Liver (tissue), 9 donors: ENCODE data around the gene MRPL37. TPM values are rescaled to one million over a fixed set of nuclear protein-coding genes. Genes with fewer than 3 reads are reported as not detected.

Source experiments
- DNase-seq: peaks from one replicate; pipeline ENCODE4 v3.0.0-alpha.2; 2017; ENCODE audit warnings: low spot score
- H3K27ac ChIP-seq, 2 donors: one replicate each; pipeline ENCODE4 v1.7.0; 2013; ENCODE audit warnings: inconsistent platforms in 2 of 2, low read length in 2 of 2, control low read depth in 1 of 2, low read depth in 1 of 2, mild to moderate bottlenecking in 1 of 2
- H3K27me3 ChIP-seq, 4 donors: one replicate each; pipeline versions ENCODE4 v1.6.1 to v1.7.0; 2013; ENCODE audit warnings: low read length in 3 of 4, inconsistent platforms in 1 of 4, mild to moderate bottlenecking in 1 of 4, moderate library complexity in 1 of 4; ENCODE audit not compliant: control insufficient read depth in 4 of 4, insufficient read depth in 4 of 4
- H3K36me3 ChIP-seq, 4 donors: one replicate each; pipeline versions ENCODE4 v1.6.1 to v1.7.0; 2013; ENCODE audit warnings: low read length in 3 of 4, mild to moderate bottlenecking in 3 of 4, low read depth in 1 of 4, moderate library complexity in 1 of 4; ENCODE audit not compliant: control insufficient read depth in 4 of 4, insufficient read depth in 3 of 4
- H3K4me1 ChIP-seq, 4 donors: one replicate each; pipeline versions ENCODE4 v1.6.1 to v1.7.0; 2013; ENCODE audit warnings: low read length in 3 of 4, mild to moderate bottlenecking in 3 of 4, moderate library complexity in 1 of 4; ENCODE audit not compliant: control insufficient read depth in 4 of 4, insufficient read depth in 4 of 4
- H3K4me3 ChIP-seq, 3 donors: one replicate each; pipeline versions ENCODE4 v1.6.1 to v1.7.0; 2013; ENCODE audit warnings: low read length in 3 of 3, control low read depth in 1 of 3, low read depth in 1 of 3, mild to moderate bottlenecking in 1 of 3
- H3K9ac ChIP-seq, 2 donors: one replicate each; pipeline ENCODE4 v1.7.0; 2013; ENCODE audit warnings: low read length in 2 of 2, mild to moderate bottlenecking in 2 of 2, moderate library complexity in 2 of 2, control low read depth in 1 of 2, low read depth in 1 of 2
- H3K9me3 ChIP-seq, 4 donors: one replicate each; pipeline versions ENCODE4 v1.6.1 to v1.7.0; 2013; ENCODE audit warnings: low read length in 3 of 4; ENCODE audit not compliant: control insufficient read depth in 4 of 4
- EGR1 ChIP-seq, 2 donors: IDR thresholded peaks; 2 replicates each; pipeline ENCODE4 v1.6.1; 2016 to 2018; ENCODE audit warnings: antibody characterized with exemption in 2 of 2, low read depth in 2 of 2
- FOXA1 ChIP-seq: IDR thresholded peaks from 2 replicates; pipeline ENCODE4 v1.6.1; 2016; ENCODE audit warnings: antibody characterized with exemption
- FOXA2 ChIP-seq: IDR thresholded peaks from 2 replicates; pipeline ENCODE4 v1.6.1; 2016; ENCODE audit warnings: antibody characterized with exemption
- GABPA ChIP-seq, 2 donors: IDR thresholded peaks in 1 of 2; conservative IDR thresholded peaks in 1 of 2; 2 replicates each; pipeline ENCODE4 v1.6.1; 2016; ENCODE audit warnings: antibody characterized with exemption in 2 of 2, mild to moderate bottlenecking in 1 of 2, moderate library complexity in 1 of 2
- HNF4G ChIP-seq: IDR thresholded peaks from 2 replicates; pipeline ENCODE4 v1.6.1; 2016; ENCODE audit warnings: antibody characterized with exemption
- RAD21 ChIP-seq, 2 donors: IDR thresholded peaks; 2 replicates each; pipeline ENCODE4 v1.6.1; 2016; ENCODE audit warnings: antibody characterized with exemption in 2 of 2, mild to moderate bottlenecking in 2 of 2
- RXRA ChIP-seq, 2 donors: IDR thresholded peaks; 2 replicates each; pipeline ENCODE4 v1.6.1; 2017 to 2018; ENCODE audit warnings: antibody characterized with exemption in 2 of 2, mild to moderate bottlenecking in 1 of 2
- SP1 ChIP-seq: IDR thresholded peaks from 2 replicates; pipeline ENCODE4 v1.6.1; 2018; ENCODE audit warnings: antibody characterized with exemption, mild to moderate bottlenecking
- TAF1 ChIP-seq: conservative IDR thresholded peaks from 2 replicates; pipeline ENCODE4 v1.6.1; 2016; ENCODE audit warnings: antibody characterized with exemption, mild to moderate bottlenecking
- YY1 ChIP-seq: IDR thresholded peaks from 2 replicates; pipeline ENCODE4 v1.6.1; 2016; ENCODE audit warnings: antibody characterized with exemption, mild to moderate bottlenecking
- whole genome bisulfite sequencing: extraction: QIAGEN DNeasy Blood & Tissue Kit; methylation state at CpG from one replicate; pipeline ENCODE4 v1.1.7; 2013; 5-methylcytosine and 5-hydroxymethylcytosine counted together
- polyA plus RNA-seq, 2 donors: library from polyadenylated mRNA; stranded (reverse) in 1 of 2; unstranded in 1 of 2; fragments of 200-250 nt in 1 of 2; fragments of >200 nt in 1 of 2; fragmentation: Nextera tagmentation in 1 of 2; extraction: Ambion mirVana in 1 of 2; gene quantifications; one replicate each; pipeline versions ENCODE4 v1.2.1 to v1.2.3, GENCODE V29; 2013 to 2015
- total RNA-seq, 2 donors: library from RNA; depleted of rRNA; stranded (reverse); fragments of >200 nt; gene quantifications; one replicate each; pipeline ENCODE4 v1.2.3, GENCODE V29; 2014
- TF ChIP-seq, protein P1 (sequence below): IDR thresholded peaks from 2 replicates; pipeline ENCODE4 v1.6.1; 2016; ENCODE audit warnings: antibody characterized with exemption
- TF ChIP-seq, protein P2 (sequence below): IDR thresholded peaks from 2 replicates; pipeline ENCODE4 v1.6.1; 2016; ENCODE audit warnings: antibody characterized with exemption, mild to moderate bottlenecking
- TF ChIP-seq, protein P3 (sequence below): IDR thresholded peaks from 2 replicates; pipeline ENCODE4 v1.6.1; 2016; ENCODE audit warnings: antibody characterized with exemption
- TF ChIP-seq, protein P4 (sequence below): IDR thresholded peaks from 2 replicates; pipeline ENCODE4 v1.6.1; 2016; ENCODE audit warnings: antibody characterized with exemption
- donor health status: healthy.
- donor health status: healthy.
- donor health status: healthy.
- donor health status: healthy.
- donor health status: healthy.

Gene MRPL37
- total and polyA plus RNA-seq, 4 donors: 34.7 to 114 (median 69.2) TPM

DNA sequence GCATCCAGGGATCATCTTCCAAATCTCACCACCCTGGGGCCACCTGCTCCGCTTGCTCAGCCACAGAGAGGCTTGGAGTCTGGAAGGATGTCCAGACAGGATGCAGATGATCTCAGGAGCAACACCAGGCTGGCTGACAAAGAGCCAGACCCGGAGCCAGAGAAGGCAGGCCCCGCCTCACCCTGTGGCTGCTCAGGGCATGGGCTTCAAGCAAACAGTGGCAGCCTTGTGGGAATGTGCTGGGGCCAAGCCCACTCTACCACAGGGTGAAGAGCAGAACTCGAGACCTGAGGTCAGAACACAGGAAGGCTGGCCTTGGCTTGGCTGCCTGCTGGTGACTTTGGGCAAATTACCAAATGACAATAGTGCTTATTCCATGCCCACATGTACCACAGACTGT is 45.5 kb downstream of the MRPL37 start:
- DNase-seq: no peak
- Histone ChIP-seq H3K27ac (no peak overlapping the region), H3K4me1 (no peaks in the 10 kb centered on the region), H3K9ac (no peak overlapping the region), H3K27me3 (no peaks in the 10 kb centered on the region), H3K36me3 (peaks cover 0 to 32% (median 3%) of the 10 kb centered on the region in 4 donors), H3K9me3 (no peaks in the 10 kb centered on the region), H3K4me3 (no peak overlapping the region)
- 78% methylated on average over 4 of the region's 4 CpGs for WGBS
- TF ChIP-seq TAF1: no peak

GRCh38 chr1:54246116-54246721 is 46.3 kb downstream of the MRPL37 start:
- 94% methylated on average over 10 of the region's 10 CpGs for WGBS
- no peaks in the 10 kb centered on the region for H3K9me3 ChIP-seq
- no peaks in the 10 kb centered on the region for H3K4me1 ChIP-seq
- peaks cover 0 to 37% (median 3%) of the 10 kb centered on the region in 4 donors for H3K36me3 ChIP-seq
- no peak overlapping the region for H3K9ac ChIP-seq
- no peak overlapping the region for H3K4me3 ChIP-seq
- H3K27ac ChIP-seq: no peak overlapping the region
- DNase-seq: no peak
- TF ChIP-seq FOXA2 (no peak), EGR1 (IDR thresholded peaks at IDR 0.05; ENCODE audit: low read depth in 2 of 2) (no peak), TAF1 (no peak), FOXA1 (no peak), SP1 (no peak)
- no peaks in the 10 kb centered on the region for H3K27me3 ChIP-seq

GRCh38 chr1:54247863-54248515 is 48.0 kb downstream of the MRPL37 start:
- 93% methylated on average over 11 of the region's 11 CpGs for WGBS
- H3K4me3 ChIP-seq: no peak overlapping the region
- no peaks in the 10 kb centered on the region for H3K9me3 ChIP-seq
- H3K4me1 ChIP-seq: no peaks in the 10 kb centered on the region
- no peak overlapping the region for H3K27ac ChIP-seq
- H3K27me3 ChIP-seq: no peaks in the 10 kb centered on the region
- TF ChIP-seq SP1: no peak
- DNase-seq: no peak
- no peak overlapping the region for H3K9ac ChIP-seq
- peaks cover 0 to 40% (median 4%) of the 10 kb centered on the region in 4 donors for H3K36me3 ChIP-seq

DNA sequence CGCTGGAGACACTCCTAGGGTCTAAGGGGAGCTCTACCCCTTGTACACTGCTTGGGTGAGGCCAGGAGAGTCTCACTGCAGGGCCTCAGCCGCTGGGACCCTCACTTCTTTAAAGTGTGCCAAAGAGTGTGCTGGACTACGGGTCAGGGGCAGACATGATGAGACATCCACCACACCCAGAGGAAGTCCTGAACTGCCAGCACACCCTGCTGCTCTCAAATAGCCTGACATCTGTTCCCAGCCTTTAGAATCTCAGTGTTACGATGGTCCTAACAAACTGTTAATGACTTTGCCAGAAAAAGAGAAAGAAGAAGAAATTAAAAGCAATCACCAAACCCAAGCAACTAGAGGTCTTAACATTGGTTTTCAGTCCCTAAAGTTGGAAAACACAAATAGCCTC is 49.0 kb downstream of the MRPL37 start:
- no peak overlapping the region for H3K27ac ChIP-seq
- no peaks in the 10 kb centered on the region for H3K27me3 ChIP-seq
- H3K4me1 ChIP-seq: no peaks in the 10 kb centered on the region
- H3K9me3 ChIP-seq: no peaks in the 10 kb centered on the region
- WGBS: 90% methylated on average over 4 of the region's 4 CpGs
- no peak overlapping the region for H3K9ac ChIP-seq
- no peak for DNase-seq
- TF ChIP-seq, protein P1, sequence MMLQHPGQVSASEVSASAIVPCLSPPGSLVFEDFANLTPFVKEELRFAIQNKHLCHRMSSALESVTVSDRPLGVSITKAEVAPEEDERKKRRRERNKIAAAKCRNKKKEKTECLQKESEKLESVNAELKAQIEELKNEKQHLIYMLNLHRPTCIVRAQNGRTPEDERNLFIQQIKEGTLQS: no peak
- no peak for TF ChIP-seq GABPA (IDR thresholded peaks at IDR 0.05 in 1 of 2, conservative IDR thresholded peaks at IDR 0.05 in 1 of 2)
- no peak for TF ChIP-seq RAD21 (IDR thresholded peaks at IDR 0.05)
- TF ChIP-seq EGR1 (IDR thresholded peaks at IDR 0.05; ENCODE audit: low read depth in 2 of 2): no peak
- no peak for TF ChIP-seq RXRA (IDR thresholded peaks at IDR 0.05)
- TF ChIP-seq TAF1: no peak
- TF ChIP-seq, protein P2, sequence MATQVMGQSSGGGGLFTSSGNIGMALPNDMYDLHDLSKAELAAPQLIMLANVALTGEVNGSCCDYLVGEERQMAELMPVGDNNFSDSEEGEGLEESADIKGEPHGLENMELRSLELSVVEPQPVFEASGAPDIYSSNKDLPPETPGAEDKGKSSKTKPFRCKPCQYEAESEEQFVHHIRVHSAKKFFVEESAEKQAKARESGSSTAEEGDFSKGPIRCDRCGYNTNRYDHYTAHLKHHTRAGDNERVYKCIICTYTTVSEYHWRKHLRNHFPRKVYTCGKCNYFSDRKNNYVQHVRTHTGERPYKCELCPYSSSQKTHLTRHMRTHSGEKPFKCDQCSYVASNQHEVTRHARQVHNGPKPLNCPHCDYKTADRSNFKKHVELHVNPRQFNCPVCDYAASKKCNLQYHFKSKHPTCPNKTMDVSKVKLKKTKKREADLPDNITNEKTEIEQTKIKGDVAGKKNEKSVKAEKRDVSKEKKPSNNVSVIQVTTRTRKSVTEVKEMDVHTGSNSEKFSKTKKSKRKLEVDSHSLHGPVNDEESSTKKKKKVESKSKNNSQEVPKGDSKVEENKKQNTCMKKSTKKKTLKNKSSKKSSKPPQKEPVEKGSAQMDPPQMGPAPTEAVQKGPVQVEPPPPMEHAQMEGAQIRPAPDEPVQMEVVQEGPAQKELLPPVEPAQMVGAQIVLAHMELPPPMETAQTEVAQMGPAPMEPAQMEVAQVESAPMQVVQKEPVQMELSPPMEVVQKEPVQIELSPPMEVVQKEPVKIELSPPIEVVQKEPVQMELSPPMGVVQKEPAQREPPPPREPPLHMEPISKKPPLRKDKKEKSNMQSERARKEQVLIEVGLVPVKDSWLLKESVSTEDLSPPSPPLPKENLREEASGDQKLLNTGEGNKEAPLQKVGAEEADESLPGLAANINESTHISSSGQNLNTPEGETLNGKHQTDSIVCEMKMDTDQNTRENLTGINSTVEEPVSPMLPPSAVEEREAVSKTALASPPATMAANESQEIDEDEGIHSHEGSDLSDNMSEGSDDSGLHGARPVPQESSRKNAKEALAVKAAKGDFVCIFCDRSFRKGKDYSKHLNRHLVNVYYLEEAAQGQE: no peak
- TF ChIP-seq SP1: no peak
- TF ChIP-seq, protein P3, sequence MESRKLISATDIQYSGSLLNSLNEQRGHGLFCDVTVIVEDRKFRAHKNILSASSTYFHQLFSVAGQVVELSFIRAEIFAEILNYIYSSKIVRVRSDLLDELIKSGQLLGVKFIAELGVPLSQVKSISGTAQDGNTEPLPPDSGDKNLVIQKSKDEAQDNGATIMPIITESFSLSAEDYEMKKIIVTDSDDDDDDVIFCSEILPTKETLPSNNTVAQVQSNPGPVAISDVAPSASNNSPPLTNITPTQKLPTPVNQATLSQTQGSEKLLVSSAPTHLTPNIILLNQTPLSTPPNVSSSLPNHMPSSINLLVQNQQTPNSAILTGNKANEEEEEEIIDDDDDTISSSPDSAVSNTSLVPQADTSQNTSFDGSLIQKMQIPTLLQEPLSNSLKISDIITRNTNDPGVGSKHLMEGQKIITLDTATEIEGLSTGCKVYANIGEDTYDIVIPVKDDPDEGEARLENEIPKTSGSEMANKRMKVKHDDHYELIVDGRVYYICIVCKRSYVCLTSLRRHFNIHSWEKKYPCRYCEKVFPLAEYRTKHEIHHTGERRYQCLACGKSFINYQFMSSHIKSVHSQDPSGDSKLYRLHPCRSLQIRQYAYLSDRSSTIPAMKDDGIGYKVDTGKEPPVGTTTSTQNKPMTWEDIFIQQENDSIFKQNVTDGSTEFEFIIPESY: no peak
- no peak for TF ChIP-seq FOXA2
- no peak for TF ChIP-seq FOXA1
- TF ChIP-seq HNF4G: no peak
- TF ChIP-seq, protein P4, sequence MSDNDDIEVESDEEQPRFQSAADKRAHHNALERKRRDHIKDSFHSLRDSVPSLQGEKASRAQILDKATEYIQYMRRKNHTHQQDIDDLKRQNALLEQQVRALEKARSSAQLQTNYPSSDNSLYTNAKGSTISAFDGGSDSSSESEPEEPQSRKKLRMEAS: no peak
- no peak for TF ChIP-seq YY1
- H3K36me3 ChIP-seq: peaks cover 0 to 33% (median 4%) of the 10 kb centered on the region in 4 donors
- no peak overlapping the region for H3K4me3 ChIP-seq
